SU-DHL-6 (cell line): Measurements from ENCODE around the gene BIN1.

Experiments used
- EZH2phosphoT487 ChIP-seq: fragments of 200-600 bp; sonication (generic), shearing (Covaris generic); conservative IDR thresholded peaks from 2 replicates; pipeline ENCODE4 v1.6.1; 2018; ENCODE audit warnings: mild to moderate bottlenecking, antibody characterized with exemption, low read length, moderate library complexity, mixed read lengths
- TF ChIP-seq, protein P1 (sequence below): fragments of 200-600 bp; sonication (generic); IDR thresholded peaks from one replicate; pipeline ENCODE4 v1.5.1; 2017; ENCODE audit warnings: antibody characterized with exemption, mild to moderate bottlenecking, low read length, moderate library complexity; ENCODE audit not compliant: insufficient read depth, poor library complexity, severe bottlenecking

DNA sequence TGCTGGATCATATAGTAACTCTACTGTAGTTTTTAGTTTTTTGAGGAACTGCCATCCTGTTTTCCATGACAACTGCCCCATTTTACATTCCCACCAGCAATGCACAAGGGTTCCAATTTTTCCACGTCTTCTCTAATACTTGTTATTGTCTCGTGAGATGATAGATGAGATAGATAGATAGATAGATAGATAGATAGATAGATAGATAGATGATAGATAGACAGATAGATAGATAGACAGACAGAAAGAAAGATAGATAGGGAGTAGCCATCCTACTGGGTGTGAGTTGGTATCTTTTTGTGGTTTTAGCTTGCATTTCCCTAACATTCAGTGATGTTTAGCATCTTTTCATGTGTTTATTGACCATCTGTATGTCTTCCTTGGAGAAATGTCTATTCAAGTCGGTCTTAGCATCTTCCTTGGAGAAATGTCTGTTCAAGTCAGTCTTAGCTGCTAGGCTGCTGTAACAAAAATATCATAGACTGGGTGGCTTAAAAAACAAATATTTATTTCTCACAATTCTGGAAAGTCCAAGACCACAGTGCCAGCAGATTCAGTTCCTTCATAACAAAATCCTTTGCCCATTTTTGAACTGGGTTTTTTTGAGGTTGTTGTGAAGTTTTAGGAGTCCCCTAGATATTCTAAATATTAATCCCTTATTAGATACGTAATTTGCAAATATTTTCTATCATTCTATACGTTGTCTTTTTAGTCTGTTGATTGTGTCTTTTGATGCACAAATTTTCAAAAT lies 98.5 kb downstream of the BIN1 start:
- TF ChIP-seq, protein P1, sequence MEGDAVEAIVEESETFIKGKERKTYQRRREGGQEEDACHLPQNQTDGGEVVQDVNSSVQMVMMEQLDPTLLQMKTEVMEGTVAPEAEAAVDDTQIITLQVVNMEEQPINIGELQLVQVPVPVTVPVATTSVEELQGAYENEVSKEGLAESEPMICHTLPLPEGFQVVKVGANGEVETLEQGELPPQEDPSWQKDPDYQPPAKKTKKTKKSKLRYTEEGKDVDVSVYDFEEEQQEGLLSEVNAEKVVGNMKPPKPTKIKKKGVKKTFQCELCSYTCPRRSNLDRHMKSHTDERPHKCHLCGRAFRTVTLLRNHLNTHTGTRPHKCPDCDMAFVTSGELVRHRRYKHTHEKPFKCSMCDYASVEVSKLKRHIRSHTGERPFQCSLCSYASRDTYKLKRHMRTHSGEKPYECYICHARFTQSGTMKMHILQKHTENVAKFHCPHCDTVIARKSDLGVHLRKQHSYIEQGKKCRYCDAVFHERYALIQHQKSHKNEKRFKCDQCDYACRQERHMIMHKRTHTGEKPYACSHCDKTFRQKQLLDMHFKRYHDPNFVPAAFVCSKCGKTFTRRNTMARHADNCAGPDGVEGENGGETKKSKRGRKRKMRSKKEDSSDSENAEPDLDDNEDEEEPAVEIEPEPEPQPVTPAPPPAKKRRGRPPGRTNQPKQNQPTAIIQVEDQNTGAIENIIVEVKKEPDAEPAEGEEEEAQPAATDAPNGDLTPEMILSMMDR = no peak
- TF ChIP-seq EZH2phosphoT487 = no peak
